Measurements from ENCODE around the gene DYNC1I1.

DYNC1I1 gene

DNA sequence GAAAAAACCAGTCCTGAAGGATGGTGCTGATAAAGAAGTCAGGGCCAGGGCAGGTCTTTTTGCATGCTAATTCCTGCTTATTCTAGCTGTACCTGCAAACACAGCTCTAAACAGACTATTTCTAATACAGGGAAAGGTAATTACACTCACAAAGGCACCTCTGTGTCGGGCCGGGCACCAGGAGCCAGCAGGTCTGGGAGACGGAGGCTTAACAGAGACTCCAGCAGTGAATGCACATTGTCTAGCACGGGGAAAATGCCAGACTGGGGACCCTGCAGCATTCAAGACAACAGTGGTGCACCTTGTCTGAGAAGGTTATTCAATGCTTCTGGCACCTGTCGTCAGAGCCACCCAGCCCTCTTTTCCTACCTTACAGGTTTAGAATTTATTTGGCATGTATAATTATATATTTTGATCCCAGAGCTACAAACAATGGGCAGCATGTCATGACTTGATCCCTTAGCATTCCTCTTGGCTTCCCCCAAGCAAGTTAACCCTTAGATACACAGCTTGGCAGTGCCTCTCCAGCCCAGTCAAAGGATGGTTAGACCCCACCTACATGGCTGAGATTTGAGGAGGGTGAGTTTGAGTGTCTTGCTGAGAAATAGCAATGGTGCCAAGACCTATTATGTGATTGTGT is 364.4 kb downstream of the DYNC1I1 start:
- no peak for DNase-seq (ENCODE audit: low read depth in 2 of 2)

DNA sequence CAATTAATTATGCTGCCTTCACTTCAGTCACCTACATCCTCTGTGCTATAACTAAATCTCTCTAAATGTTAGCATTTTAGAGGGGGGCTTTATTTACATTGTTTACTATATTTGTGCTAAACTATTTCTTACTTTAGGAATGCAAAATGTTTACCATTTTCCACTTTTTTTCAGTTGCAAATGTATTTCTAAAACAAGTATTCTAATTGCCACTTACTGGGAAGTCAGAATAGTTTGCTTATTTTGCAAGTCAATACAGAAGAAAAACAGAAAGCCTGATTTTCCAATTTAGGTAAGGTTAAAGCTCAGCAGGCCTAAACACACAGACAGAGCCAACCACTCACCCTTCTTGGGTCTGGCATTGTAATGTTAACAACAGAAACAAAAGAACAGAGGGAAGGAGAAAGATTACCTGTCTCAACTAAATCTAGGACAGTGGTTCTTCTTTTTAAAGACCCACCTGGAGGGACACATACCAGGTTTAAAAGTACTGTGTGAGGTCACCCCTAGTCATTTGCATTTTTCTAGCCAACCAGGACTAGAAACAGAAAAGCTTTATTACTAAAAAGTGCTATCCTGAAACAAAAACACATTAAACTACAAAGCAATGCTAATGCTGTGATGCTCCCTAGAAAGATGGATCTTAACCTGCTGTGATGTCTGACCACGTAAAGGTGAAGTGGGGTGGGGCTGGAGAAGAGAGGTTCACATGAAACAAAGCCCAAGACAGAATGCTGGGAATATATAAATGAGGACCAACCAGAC is 371.3 kb downstream of the DYNC1I1 start:
- DNase-seq (ENCODE audit: low read depth in 2 of 2), result no peak

GRCh38 chr7:96144260-96144526 is 371.8 kb downstream of the DYNC1I1 start:
- DNase-seq (ENCODE audit: low read depth in 2 of 2), result no peak

Data from fibroblast of skin of left biceps (primary cell).